ENCODE results near the gene RBM33.

Gene RBM33

GRCh38 chr7:155745737-155746136 lies 101.3 kb downstream of the RBM33 start:
- no peak for DNase-seq (ENCODE audit: low read depth, low spot score)

DNA sequence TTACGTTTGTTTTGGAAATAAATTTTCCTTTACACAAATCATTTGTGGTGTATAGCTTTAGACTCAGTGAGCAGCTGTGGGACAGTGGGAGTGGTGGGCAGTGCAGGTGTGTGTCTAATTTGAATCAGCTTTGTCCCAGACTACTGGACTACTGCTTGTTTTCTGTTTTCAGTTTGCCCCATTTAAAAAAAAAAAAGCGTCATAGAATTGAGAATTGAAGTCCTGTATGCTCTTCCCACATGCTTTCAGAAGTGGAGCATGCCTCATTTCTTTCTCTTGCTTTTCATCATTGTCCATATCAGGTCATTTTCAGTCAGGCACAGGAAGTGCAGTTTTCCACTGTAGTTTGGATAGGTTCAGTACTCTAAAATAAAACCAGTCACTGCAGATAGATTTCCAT lies 101.7 kb downstream of the RBM33 start:
- DNase-seq (ENCODE audit: low read depth, low spot score): no peak

GRCh38 chr7:155747209-155747608 lies 102.7 kb downstream of the RBM33 start:
- DNase-seq (ENCODE audit: low read depth, low spot score): no peak

DNA sequence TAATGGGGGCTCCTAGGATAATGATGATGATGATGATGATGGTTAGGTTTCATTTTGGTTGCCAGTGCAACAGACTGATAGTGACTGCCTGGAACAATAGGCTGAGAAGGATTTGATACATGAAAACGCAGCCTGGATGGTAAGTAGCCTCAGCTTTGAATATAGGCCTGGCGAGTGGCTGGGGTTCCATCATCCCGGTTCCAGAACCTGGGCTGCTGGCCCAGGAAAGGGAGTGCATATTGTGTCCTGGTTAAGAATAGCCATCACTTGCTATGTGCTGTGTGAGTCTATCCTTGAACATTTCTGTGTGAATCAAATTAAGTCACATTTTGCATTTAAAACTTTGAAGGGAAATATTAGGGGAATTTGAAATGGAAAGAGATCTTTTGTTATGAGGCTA lies 105.1 kb downstream of the RBM33 start:
- DNase-seq (ENCODE audit: low read depth, low spot score): no peak

- no peak for DNase-seq (ENCODE audit: low read depth, low spot score)
These were observed 106.0 kb downstream of the RBM33 start for GRCh38 chr7:155750255-155751125.

- DNase-seq (ENCODE audit: low read depth, low spot score): no peak
These were observed 106.9 kb downstream of the RBM33 start for GRCh38 chr7:155751409-155751808.

- no peak for DNase-seq (ENCODE audit: low read depth, low spot score)
These were observed 108.4 kb downstream of the RBM33 start for GRCh38 chr7:155752756-155753445.

DNA sequence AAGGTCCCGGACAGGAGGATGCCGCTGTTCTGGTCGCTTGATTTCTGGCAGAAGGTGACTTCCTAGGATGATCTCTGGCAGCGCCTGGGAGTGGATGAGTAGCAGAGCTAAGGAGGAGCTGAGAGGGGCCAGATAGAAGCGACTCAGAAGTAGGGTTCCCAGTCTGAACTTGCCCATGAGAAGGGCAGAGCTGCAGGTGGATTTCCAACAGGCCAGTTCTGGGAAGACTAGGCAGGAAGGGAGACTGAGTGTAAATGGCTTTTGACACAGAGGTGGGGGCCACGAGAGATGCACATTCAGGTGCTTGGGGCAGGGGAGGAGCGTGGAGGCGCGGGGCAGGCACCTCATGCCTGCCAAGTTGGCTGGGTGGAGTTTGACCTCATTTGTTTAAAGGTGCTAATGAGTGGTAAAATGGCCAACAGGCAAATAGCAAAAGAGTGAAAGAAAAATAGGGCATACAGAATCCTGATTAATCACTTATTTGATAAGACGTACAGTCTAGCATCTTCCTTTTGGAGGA lies 109.0 kb downstream of the RBM33 start:
- DNase-seq (ENCODE audit: low read depth, low spot score): no peak

GRCh38 chr7:155754165-155754564 lies 109.7 kb downstream of the RBM33 start:
- DNase-seq (ENCODE audit: low read depth, low spot score): no peak

- DNase-seq (ENCODE audit: low read depth, low spot score): no peak
These were observed 110.6 kb downstream of the RBM33 start for GRCh38 chr7:155755026-155755425.

- DNase-seq (ENCODE audit: low read depth, low spot score): no peak
These were observed 111.9 kb downstream of the RBM33 start for GRCh38 chr7:155756322-155756721.

- no peak for DNase-seq (ENCODE audit: low read depth, low spot score)
These were observed 113.9 kb downstream of the RBM33 start for GRCh38 chr7:155758348-155758747.

DNA sequence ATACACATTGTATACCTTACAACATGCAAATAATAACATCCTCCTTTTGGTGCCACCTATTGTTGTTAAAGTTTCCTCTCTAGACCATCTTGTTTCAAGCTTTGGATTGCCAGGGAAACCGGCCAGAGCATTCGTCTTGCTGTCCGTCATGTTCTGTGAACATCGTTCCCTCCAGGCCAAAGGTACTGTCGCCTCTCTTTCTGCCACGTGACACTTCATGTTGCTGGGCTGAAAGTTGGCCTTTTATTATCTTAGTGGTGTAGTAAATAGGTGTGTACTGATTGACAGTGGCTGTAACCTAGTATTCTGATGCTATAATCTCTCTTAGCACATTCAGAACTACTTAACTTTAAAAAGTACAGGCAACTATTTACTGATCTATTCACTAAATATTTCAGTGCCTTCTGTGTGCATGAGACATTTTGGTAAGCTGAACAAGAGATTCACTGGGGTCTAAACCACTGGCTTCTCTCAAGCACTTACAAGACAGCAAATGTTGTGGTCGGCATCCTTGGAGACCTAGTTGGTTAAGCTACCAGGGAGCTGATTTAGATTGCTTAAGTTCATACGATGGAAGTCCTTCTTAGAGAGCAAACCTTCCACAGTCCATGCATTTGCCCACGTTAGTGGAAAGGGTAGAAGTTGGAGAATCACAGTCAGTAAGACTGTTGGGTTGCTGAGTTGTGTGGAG lies 115.4 kb downstream of the RBM33 start:
- no peak for DNase-seq (ENCODE audit: low read depth, low spot score)

- no peak for DNase-seq (ENCODE audit: low read depth, low spot score)
These were observed 116.7 kb downstream of the RBM33 start for GRCh38 chr7:155761162-155761561.

GRCh38 chr7:155762036-155762435 lies 117.6 kb downstream of the RBM33 start:
- DNase-seq (ENCODE audit: low read depth, low spot score): no peak

- no peak for DNase-seq (ENCODE audit: low read depth, low spot score)
These were observed 118.2 kb downstream of the RBM33 start for GRCh38 chr7:155762655-155763054.

DNA sequence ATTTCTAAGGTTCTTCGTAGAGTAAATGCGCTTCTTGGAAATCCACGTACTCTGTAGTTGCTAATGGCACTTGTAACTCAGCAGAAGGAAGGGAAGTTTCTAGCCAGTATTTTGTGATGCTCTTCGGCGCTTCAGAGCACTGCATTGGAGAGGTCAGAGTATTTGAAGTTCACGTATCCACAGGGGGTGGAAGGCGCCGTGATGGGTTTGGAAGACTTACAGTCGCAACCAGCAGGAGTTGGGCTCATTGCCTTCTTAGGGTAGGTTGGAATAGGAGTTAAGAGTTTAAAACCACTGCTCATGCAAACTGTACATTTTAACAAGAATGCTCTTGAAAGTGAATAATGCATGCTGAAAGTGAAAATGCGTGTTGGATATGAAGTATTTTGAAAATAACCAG lies 118.7 kb downstream of the RBM33 start:
- peak; percentile 58 for DNase-seq (ENCODE audit: low read depth, low spot score)

DNA sequence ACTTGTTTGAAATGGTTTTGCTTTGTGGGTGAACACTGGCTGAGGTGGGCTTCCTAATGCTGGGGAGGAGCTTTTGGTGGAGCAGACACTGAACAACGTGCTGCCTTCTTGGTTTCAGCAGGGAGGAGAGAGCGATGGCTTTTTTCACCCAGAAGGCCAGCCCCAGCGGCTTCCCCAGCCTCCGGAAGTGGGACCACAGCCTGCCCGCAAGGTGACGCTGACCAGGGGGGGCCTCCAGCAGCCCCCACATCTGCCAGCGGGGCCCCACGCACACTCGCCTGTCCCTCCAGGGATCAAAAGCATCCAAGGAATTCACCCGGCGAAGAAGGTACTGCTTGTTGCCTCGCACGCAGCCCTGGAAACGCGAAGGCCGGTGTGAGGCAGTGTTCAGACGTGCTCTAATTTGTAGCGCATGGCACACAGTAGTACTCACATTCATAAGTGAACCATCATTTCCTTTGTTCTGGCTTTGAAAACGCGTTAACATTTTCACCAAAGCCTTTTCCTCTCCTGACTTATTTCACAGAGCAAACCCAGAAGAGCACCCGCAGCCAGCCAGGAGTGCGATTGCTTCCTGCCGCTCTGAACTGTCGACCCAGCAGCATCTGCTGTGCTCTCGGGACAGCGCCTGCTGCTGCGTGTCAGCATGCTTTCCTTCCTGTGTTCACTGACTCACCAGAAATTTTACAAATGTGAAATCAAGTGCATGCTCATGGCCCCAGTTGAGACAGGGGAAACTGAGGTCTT lies 119.4 kb downstream of the RBM33 start:
- DNase-seq (ENCODE audit: low read depth, low spot score): no peak

DNA sequence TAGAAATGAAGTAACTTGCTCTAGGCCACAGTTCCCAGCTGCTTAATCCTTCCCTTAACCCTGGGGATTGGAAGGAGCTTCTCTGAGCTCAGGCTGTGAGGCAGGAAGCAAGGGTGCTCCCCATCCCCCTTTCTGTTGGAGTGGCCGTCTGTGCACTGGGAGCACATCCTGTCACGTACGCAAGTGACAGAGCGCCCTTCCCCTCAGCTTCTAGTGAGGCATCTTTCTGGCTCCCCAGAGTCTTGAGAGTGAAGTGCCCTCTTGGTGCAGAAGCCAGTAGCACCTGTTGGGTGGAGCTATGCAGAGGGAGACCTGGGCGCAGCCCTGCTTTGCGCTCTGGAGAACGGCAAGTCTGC lies 120.0 kb downstream of the RBM33 start:
- no peak for DNase-seq (ENCODE audit: low read depth, low spot score)

- DNase-seq (ENCODE audit: low read depth, low spot score): no peak
These were observed 121.0 kb downstream of the RBM33 start for GRCh38 chr7:155765458-155765857.

DNA sequence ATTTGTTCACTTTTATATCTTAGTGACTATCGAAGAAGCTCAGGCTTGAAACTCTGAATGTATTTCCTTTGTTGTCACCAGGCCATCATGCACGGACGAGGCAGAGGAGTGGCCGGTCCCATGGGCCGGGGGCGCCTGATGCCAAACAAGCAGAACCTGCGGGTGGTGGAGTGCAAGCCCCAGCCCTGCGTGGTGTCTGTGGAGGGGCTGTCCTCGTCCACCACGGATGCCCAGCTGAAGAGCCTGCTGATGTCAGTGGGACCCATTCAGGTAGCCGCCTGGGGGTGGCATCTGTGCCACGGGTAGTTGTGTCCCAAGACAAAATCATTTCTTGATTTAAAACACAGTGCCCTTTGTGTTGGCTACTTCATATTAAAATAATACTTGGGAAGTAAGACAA lies 121.9 kb downstream of the RBM33 start:
- no peak for DNase-seq (ENCODE audit: low read depth, low spot score)

Measured in smooth muscle cell of the brain vasculature (primary cell).